Measurements from ENCODE around the gene RIN3.

DNA sequence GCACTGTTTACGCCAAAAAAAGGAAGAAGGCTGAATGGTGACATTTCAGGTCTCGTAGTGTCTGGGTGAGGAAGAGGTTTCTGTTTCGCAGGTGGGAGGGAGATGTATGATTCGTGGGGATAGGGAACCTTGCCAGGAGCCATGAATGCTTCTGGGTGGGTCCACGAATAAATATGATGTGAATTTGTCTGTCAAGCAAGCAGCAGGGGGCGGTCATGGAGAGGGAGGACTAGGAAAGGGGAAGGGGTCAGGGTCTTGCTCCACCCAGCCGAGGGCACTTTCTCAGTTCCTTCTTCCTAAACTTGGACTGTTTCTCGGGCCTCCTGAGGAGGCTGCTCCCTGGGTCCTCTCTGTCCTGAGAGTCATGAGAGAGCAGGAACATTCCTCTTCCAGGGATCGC is 162.4 kb downstream of the RIN3 start:
- TF ChIP-seq, protein P1, sequence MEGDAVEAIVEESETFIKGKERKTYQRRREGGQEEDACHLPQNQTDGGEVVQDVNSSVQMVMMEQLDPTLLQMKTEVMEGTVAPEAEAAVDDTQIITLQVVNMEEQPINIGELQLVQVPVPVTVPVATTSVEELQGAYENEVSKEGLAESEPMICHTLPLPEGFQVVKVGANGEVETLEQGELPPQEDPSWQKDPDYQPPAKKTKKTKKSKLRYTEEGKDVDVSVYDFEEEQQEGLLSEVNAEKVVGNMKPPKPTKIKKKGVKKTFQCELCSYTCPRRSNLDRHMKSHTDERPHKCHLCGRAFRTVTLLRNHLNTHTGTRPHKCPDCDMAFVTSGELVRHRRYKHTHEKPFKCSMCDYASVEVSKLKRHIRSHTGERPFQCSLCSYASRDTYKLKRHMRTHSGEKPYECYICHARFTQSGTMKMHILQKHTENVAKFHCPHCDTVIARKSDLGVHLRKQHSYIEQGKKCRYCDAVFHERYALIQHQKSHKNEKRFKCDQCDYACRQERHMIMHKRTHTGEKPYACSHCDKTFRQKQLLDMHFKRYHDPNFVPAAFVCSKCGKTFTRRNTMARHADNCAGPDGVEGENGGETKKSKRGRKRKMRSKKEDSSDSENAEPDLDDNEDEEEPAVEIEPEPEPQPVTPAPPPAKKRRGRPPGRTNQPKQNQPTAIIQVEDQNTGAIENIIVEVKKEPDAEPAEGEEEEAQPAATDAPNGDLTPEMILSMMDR (IDR thresholded peaks at IDR 0.05) = no peak
- TF ChIP-seq POLR2AphosphoS5 (IDR thresholded peaks at IDR 0.05) = no peak
- no peak for TF ChIP-seq POLR2A (IDR thresholded peaks at IDR 0.05)

All from gastroesophageal sphincter (tissue), 3 donors.